Measurements from ENCODE around the gene RAB35. TPM values are rescaled to one million over a fixed set of nuclear protein-coding genes. Genes with fewer than 3 reads are reported as not detected.

RAB35 gene
- total and polyA plus RNA-seq, 2 experiments from 2014 or later: 9.9 to 16.9 TPM

DNA sequence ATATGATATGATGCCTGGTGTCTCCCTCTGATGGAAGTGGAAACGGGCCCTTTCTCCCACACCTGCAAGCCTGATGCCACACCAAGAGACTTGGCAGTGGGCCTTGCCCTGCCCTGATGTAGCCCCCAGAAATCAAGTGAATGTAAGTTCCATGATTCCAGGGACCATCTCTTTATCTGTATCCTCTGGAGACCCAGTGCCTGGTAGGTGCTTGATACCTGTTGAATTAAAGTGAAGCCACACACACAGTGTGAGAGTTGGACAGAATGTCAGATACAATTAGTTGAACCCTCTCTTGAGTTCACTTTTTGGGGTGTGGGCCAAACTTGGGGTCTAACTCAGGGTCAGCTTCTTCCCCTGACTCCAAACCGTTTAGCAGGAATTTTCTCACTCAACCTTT is 4.8 kb upstream of the RAB35 start:
- Mint-ChIP-seq H3K4me3 (no peak overlapping the region), H3K9me3 (no peaks in the 10 kb centered on the region), H3K36me3 (ENCODE audit: low read depth) (peaks cover 20% of the 10 kb centered on the region), H3K4me1 (peaks cover 24% of the 10 kb centered on the region), H3K27me3 (ENCODE audit: insufficient read depth, low read depth, poor library complexity) (peaks cover 7% of the 10 kb centered on the region), H3K27ac (no peak overlapping the region)
- Histone ChIP-seq H2AFZ (no peak overlapping the region), H4K20me1 (replicated peaks; ENCODE audit: insufficient read depth) (peaks cover 9% of the 10 kb centered on the region), H3K4me3 (no peak overlapping the region), H3K79me2 (replicated peaks; ENCODE audit: insufficient read depth) (peaks cover 14% of the 10 kb centered on the region), H3K9me2 (ENCODE audit: insufficient read depth) (no peaks in the 10 kb centered on the region), H3F3A (replicated peaks; ENCODE audit: low read depth) (peaks cover 24% of the 10 kb centered on the region; the same call in 1 of the 2 replicates), H3K27ac (ENCODE audit: low read depth) (no peak overlapping the region; the same call in 1 of the 2 replicates), H3K4me1 (ENCODE audit: insufficient read depth) (peaks cover 10% of the 10 kb centered on the region), H3K27me3 (ENCODE audit: insufficient read depth) (no peaks in the 10 kb centered on the region), H3K36me3 (ENCODE audit: insufficient read depth) (no peaks in the 10 kb centered on the region), H3K4me2 (no peak overlapping the region)
- ATAC-seq (no peak), DNase-seq (ENCODE audit: low spot score) (no peak)
- TF ChIP-seq, protein P1, sequence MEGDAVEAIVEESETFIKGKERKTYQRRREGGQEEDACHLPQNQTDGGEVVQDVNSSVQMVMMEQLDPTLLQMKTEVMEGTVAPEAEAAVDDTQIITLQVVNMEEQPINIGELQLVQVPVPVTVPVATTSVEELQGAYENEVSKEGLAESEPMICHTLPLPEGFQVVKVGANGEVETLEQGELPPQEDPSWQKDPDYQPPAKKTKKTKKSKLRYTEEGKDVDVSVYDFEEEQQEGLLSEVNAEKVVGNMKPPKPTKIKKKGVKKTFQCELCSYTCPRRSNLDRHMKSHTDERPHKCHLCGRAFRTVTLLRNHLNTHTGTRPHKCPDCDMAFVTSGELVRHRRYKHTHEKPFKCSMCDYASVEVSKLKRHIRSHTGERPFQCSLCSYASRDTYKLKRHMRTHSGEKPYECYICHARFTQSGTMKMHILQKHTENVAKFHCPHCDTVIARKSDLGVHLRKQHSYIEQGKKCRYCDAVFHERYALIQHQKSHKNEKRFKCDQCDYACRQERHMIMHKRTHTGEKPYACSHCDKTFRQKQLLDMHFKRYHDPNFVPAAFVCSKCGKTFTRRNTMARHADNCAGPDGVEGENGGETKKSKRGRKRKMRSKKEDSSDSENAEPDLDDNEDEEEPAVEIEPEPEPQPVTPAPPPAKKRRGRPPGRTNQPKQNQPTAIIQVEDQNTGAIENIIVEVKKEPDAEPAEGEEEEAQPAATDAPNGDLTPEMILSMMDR (conservative IDR thresholded peaks at IDR 0.05; ENCODE audit: low read depth in 2 of 2): no peak
- no peak for TF ChIP-seq STAT1 (IDR thresholded peaks at IDR 0.05; ENCODE audit: unreplicated experiment)
- TF ChIP-seq JUNB (IDR thresholded peaks at IDR 0.05; ENCODE audit: unreplicated experiment): no peak
- TF ChIP-seq POLR2AphosphoS5 (IDR thresholded peaks at IDR 0.05; ENCODE audit: low read depth): no peak
- TF ChIP-seq, protein P2, sequence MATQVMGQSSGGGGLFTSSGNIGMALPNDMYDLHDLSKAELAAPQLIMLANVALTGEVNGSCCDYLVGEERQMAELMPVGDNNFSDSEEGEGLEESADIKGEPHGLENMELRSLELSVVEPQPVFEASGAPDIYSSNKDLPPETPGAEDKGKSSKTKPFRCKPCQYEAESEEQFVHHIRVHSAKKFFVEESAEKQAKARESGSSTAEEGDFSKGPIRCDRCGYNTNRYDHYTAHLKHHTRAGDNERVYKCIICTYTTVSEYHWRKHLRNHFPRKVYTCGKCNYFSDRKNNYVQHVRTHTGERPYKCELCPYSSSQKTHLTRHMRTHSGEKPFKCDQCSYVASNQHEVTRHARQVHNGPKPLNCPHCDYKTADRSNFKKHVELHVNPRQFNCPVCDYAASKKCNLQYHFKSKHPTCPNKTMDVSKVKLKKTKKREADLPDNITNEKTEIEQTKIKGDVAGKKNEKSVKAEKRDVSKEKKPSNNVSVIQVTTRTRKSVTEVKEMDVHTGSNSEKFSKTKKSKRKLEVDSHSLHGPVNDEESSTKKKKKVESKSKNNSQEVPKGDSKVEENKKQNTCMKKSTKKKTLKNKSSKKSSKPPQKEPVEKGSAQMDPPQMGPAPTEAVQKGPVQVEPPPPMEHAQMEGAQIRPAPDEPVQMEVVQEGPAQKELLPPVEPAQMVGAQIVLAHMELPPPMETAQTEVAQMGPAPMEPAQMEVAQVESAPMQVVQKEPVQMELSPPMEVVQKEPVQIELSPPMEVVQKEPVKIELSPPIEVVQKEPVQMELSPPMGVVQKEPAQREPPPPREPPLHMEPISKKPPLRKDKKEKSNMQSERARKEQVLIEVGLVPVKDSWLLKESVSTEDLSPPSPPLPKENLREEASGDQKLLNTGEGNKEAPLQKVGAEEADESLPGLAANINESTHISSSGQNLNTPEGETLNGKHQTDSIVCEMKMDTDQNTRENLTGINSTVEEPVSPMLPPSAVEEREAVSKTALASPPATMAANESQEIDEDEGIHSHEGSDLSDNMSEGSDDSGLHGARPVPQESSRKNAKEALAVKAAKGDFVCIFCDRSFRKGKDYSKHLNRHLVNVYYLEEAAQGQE (IDR thresholded peaks at IDR 0.05; ENCODE audit: unreplicated experiment): no peak
- no peak for TF ChIP-seq EZH2phosphoT487 (IDR thresholded peaks at IDR 0.05; ENCODE audit: unreplicated experiment)
- no peak for TF ChIP-seq NANOG (IDR thresholded peaks at IDR 0.05; ENCODE audit: borderline replicate concordance)
- TF ChIP-seq, protein P3, sequence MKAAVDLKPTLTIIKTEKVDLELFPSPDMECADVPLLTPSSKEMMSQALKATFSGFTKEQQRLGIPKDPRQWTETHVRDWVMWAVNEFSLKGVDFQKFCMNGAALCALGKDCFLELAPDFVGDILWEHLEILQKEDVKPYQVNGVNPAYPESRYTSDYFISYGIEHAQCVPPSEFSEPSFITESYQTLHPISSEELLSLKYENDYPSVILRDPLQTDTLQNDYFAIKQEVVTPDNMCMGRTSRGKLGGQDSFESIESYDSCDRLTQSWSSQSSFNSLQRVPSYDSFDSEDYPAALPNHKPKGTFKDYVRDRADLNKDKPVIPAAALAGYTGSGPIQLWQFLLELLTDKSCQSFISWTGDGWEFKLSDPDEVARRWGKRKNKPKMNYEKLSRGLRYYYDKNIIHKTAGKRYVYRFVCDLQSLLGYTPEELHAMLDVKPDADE (IDR thresholded peaks at IDR 0.05): no peak
- no peak for TF ChIP-seq CREB1 (CRISPR knock-in tag; IDR thresholded peaks at IDR 0.05; ENCODE audit: low read depth)
- TF ChIP-seq EZH2 (IDR thresholded peaks at IDR 0.05; ENCODE audit: low read depth, unreplicated experiment): no peak
- TF ChIP-seq ZNF331 (CRISPR knock-in tag; IDR thresholded peaks at IDR 0.05; ENCODE audit: low read depth): no peak
- TF ChIP-seq ZNF114 (CRISPR knock-in tag; IDR thresholded peaks at IDR 0.05): no peak
- TF ChIP-seq, protein P4, sequence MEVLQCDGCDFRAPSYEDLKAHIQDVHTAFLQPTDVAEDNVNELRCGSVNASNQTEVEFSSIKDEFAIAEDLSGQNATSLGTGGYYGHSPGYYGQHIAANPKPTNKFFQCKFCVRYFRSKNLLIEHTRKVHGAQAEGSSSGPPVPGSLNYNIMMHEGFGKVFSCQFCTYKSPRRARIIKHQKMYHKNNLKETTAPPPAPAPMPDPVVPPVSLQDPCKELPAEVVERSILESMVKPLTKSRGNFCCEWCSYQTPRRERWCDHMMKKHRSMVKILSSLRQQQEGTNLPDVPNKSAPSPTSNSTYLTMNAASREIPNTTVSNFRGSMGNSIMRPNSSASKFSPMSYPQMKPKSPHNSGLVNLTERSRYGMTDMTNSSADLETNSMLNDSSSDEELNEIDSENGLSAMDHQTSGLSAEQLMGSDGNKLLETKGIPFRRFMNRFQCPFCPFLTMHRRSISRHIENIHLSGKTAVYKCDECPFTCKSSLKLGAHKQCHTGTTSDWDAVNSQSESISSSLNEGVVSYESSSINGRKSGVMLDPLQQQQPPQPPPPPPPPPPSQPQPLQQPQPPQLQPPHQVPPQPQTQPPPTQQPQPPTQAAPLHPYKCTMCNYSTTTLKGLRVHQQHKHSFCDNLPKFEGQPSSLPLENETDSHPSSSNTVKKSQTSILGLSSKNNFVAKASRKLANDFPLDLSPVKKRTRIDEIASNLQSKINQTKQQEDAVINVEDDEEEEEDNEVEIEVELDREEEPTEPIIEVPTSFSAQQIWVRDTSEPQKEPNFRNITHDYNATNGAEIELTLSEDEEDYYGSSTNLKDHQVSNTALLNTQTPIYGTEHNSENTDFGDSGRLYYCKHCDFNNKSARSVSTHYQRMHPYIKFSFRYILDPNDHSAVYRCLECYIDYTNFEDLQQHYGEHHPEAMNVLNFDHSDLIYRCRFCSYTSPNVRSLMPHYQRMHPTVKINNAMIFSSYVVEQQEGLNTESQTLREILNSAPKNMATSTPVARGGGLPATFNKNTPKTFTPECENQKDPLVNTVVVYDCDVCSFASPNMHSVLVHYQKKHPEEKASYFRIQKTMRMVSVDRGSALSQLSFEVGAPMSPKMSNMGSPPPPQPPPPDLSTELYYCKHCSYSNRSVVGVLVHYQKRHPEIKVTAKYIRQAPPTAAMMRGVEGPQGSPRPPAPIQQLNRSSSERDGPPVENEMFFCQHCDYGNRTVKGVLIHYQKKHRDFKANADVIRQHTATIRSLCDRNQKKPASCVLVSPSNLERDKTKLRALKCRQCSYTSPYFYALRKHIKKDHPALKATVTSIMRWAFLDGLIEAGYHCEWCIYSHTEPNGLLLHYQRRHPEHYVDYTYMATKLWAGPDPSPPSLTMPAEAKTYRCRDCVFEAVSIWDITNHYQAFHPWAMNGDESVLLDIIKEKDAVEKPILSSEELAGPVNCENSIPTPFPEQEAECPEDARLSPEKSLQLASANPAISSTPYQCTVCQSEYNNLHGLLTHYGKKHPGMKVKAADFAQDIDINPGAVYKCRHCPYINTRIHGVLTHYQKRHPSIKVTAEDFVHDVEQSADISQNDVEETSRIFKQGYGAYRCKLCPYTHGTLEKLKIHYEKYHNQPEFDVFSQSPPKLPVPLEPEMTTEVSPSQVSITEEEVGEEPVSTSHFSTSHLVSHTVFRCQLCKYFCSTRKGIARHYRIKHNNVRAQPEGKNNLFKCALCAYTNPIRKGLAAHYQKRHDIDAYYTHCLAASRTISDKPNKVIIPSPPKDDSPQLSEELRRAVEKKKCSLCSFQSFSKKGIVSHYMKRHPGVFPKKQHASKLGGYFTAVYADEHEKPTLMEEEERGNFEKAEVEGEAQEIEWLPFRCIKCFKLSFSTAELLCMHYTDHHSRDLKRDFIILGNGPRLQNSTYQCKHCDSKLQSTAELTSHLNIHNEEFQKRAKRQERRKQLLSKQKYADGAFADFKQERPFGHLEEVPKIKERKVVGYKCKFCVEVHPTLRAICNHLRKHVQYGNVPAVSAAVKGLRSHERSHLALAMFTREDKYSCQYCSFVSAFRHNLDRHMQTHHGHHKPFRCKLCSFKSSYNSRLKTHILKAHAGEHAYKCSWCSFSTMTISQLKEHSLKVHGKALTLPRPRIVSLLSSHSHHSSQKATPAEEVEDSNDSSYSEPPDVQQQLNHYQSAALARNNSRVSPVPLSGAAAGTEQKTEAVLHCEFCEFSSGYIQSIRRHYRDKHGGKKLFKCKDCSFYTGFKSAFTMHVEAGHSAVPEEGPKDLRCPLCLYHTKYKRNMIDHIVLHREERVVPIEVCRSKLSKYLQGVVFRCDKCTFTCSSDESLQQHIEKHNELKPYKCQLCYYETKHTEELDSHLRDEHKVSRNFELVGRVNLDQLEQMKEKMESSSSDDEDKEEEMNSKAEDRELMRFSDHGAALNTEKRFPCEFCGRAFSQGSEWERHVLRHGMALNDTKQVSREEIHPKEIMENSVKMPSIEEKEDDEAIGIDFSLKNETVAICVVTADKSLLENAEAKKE (CRISPR knock-in tag; IDR thresholded peaks at IDR 0.05): no peak

Measured in GM23338 (cell line).